SK-N-DZ (cell line): ENCODE results near the gene CADPS.

Experiments used
- DNase-seq: peaks from one replicate; pipeline ENCODE4 v3.0.0-alpha.2; 2015; ENCODE audit warnings: low spot score

The CADPS gene

DNA sequence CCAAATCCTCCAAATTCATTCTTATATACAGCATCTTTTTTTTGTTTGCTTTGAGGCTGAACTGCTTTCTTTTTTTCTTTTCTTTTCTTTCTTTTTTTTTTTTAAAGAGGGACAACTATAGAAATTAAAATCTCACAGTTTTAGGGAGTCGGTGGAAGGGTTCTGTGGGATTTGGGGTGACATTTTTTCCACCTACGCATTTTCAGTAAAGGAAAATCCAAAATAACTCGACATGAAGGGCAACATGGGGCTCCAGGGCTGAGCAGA lies 498.8 kb downstream of the CADPS start:
- no peak for DNase-seq

- DNase-seq = no peak
Observed at GRCh38 chr3:62375655-62376453, 499.4 kb downstream of the CADPS start.

DNA sequence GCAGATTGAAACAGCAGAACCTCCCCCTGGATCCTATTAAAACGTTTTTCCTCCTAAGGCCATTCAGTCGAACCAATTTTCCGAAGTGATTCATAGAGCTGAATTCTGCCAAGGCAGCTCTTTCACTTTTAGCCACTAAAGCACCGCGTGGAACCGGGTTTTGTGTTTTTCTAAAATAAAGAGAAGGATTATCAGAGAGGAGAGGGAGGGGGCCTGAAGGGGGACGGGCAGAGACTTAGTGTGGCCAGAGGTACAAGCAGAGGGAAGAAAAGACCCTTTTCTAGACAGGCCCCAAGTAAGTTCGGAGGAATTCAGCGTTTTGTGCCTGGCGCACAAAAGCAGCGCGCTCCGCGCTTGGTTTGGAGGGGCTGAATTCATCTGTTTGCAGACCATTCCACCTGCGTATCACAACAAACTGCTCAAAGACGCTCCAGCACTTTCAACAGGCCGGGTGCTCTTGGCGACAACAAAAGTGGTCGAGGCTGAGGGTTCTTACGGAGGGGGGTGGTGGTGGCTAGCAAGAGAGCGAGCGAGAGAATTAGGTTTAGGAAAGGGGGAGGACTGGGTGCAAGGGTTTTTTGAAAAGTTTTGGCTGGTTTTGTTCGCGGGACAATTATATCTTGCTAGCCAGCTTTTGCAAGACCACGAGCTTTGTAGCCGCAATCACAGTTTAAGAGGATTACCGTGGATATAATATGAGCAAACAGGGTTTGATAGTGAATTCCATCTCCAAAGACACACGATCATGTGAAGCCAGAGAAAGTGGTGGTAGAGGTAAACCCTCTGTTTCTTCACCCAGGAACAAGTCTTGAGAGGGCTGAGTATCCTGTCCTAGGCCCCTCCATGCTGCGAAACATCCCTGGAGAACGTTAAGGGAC lies 500.6 kb downstream of the CADPS start:
- no peak for DNase-seq

DNA sequence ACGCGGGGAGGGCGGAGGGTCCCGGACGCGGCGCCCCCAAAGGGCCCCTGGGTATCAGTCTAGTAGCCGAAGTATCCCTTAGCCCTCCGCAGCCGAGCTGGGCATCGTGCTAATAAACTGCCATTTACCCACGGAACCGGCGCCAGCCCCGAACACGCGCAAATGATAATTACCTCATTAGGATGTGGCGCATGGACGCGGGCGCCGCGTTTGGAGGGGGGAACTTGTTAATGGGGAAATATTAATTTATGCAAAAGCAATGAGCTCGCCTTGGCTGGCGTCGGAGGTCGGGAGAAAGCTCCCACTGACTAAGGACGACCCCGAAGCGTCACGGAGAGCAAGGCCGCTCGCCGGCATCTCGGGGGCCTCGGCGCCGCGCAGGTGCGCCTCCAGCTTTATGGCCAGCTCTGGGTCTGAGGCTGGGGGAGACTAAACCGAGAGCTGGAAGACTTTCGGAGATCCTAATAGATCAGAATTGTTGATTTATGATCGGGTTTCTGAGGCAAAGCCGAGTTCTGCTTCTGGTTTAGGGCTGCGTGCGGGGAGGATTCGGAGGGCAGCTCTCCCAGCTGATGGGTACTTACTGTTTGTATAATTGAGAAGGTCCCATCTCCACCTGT lies 501.4 kb downstream of the CADPS start:
- DNase-seq = no peak

- DNase-seq = no peak
Observed at GRCh38 chr3:62373215-62373614, 502.0 kb downstream of the CADPS start, which contains the start of gene FEZF2. Gene FEZF2 (minus strand): TSS chr3:62373550. CDS start chr3:62372868, 682 bp downstream.

GRCh38 chr3:62372621-62373041 lies 502.6 kb downstream of the CADPS start:
- no peak for DNase-seq

DNA sequence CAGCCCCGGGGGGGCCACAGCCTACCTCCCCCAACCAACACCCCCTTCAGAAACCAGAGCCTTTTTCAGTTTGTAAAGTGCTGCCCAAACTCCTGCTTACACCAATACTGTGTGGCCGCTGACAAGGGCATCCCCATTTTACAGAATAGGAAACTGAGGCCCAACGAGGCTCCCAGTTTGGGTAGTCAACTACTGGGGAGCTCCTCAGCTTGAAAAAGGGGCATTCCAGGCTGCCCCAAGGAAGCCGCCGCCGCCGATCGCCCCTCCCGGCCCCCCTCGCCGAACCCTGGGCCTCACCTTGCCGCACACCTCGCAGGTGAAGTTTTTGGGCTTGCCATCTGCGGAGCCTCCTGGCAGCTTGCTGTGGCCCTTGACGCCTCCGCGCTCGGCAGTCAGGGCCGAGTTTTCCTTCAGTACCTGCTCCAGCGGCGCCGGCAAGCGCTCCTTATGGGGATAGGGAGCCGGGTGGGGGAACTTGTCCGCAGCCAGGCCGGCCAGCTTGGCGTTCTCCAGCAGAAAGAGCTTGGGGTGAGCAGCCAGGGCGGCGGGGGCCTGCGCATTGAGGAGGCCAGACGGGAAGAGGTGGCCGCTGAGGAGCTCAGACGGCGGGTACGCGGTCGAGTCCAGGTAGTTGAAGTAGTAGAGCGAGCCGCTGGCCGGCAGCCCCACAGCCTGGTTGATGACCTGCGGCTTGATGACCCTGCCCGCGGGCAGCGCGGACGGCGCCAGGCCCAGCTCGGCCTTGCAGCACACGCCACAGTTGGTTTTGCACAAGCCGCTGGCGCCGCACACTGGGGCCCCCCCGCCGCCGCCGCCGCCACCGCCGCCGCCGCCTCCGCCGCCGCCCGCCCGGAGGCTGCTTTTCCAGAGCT lies 503.3 kb downstream of the CADPS start:
- no peak for DNase-seq

DNA sequence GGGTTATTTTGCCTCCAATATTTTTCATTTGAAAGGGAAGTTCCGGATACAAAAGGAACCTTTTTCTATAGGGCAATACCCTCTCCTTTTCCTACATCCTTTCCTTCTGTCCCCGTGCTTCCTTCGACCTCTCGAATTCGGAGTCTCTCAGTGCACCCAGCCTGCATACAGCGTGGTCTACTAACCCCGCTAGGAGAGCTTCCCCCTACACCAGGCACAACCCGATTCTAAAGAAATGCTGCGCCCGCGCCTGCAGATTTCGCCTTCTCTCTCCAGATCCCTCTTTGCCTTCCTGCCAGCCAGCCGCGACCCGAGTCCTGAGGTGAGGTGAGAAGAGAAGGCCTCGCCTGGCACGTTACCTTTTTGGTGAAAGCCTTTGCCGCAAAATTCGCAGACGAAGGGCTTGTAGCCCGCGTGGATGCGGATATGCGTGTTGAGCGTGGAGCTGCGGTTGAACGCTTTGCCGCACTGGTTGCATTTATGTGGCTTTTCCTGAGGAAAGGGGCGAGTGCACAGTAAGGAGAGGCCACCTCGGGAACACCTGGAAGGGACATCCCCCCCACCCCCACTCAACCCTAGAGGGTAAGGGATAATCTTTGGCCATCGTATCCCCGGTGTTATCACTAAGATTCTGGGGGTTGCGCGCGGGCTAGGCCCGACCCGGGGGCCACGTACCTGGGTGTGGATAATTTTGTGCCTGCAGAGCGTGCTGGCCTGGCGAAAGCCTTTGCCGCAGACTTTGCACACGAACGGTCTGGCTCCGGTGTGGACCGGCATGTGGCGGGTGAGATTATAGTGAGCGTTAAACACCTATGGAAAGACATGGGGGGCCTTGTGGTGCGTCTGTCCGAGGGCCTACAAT lies 504.1 kb downstream of the CADPS start:
- no peak for DNase-seq

DNA sequence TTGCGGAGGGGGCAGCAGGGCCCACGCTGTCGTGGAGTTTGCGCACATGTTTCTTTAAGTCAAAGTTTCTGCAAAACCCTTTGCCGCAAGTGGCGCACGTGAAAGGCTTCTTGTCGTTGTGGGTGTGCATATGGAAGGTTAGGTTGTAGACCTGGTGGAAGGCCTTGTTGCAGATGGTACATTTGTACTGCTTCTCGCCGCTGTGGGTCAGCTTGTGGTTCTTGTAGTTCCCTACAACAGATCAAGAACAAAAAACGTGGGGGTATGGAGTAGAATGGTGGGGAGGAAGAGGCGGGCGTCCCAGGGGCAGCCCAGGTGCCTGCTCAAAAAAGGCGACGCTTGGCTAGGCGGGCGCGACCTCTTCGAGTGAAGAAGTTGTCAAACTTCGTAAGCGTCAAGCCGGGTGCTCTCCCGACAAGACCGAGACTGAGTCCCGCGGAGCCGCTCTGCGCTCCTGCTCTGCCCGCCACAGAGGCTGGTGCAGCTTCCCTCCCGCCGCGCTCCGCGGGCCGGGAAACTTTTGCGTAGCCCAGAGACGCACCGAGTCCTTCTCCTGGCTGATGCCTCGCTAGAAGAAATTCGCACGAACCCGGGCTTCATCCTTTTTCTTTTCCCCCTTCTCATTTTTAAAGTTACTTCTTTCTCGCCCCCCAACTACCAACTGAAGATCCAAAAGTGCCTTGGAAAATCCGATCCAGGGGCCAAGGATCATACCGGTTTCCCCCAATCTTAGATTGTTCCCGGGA lies 504.9 kb downstream of the CADPS start:
- DNase-seq = no peak

- DNase-seq = no peak
Observed at GRCh38 chr3:62369476-62369743, 505.8 kb downstream of the CADPS start.

- DNase-seq = peak; percentile 50
Observed at GRCh38 chr3:62368705-62369475, 506.3 kb downstream of the CADPS start.

GRCh38 chr3:62368290-62368704 lies 506.9 kb downstream of the CADPS start:
- DNase-seq = no peak

- no peak for DNase-seq
Observed at GRCh38 chr3:62367763-62368195, 507.4 kb downstream of the CADPS start.

DNA sequence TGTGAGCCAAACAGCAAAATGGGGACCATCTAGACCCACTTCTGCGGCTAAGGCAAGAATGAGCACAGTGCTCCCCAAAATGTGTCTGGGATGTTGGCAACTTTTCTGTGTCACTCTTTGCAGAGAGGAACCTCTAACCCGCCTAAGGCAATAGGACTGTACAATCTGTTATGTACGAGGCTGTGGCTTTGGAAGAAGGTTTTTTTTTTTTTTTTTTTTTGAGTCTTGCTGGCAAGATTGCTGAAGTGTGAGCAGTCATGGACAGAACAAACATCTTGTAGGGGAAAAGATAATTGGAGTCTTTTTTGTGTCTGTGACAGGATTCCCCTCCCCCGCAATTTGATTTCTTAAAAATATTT lies 509.1 kb downstream of the CADPS start:
- DNase-seq = no peak

DNA sequence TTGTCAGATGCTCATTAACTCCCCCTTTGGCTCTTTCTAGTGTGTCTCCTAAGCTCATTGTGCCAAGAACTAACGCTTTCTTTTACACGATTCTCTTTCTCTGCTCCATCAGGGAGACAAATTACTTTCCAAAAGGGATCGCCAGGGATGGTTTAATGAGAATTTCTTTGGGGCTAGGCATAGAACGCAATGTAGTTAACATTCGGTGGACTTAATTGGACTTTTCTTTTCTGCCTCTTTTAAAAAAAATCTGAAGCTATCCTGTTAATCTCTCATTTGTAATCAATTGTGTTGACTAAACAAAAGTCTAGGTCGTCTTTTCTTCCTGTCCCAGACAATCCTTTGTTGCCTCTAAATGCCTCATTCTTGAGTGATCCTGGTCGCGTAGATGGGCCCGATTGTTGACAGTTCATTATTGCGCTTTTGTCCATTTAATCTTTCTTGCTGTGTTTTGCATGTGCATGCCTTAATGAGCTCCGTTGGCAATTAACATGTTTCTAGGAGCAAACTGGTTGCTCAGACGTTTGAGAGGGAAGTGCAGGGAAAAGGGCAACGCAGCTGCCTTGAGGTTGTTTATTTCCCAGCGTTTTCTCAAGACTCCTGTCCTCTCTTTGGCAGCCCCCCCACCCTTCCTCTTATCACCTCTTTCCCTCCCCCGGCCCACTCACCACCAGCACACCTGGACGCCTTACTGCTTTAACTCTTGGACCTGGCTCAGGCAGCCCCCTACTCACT lies 509.7 kb downstream of the CADPS start:
- DNase-seq = no peak

- no peak for DNase-seq
Observed at GRCh38 chr3:62364191-62364590, 511.0 kb downstream of the CADPS start.

- DNase-seq = no peak
Observed at GRCh38 chr3:62363275-62363674, 511.9 kb downstream of the CADPS start.

DNA sequence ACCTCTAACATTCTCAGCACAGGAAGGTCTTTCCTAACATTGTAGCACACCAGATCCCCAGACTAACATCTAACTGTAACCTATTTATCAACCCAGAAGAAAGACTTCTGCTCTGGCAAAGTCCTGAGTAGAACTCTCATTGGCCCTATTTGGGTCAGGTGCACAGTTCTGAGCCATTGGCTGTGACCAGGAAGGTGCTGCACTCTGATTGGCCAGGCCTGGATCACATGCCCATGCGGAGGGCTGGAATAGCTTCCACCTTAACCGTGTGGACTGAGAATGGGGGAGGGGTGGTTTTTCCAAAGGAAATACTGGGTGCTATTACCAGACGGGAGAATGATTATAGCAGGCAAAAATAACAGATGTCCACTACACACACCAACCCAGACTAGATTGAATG lies 513.4 kb downstream of the CADPS start:
- no peak for DNase-seq

- no peak for DNase-seq
Observed at GRCh38 chr3:62361261-62361660, 514.0 kb downstream of the CADPS start.
